RKO (cell line): ENCODE results near the gene DNM3.
"Not testable (repeated sequence)": the region's sequence is repeated elsewhere in the genome, so short reads cannot be mapped to it uniquely, and the experiment has no call there.

ENCODE experiments used
- DNase-seq: peaks from one replicate; pipeline ENCODE4 v3.0.0-alpha.2; 2016; ENCODE audit warnings: low spot score

The DNM3 gene

GRCh38 chr1:171841050-171841910 lies at the start of gene DNM3:
Gene DNM3, plus strand, starts transcription at chr1:171841498. Its CDS starts 159 bp downstream, at chr1:171841657.
- DNase-seq: no peak

DNA sequence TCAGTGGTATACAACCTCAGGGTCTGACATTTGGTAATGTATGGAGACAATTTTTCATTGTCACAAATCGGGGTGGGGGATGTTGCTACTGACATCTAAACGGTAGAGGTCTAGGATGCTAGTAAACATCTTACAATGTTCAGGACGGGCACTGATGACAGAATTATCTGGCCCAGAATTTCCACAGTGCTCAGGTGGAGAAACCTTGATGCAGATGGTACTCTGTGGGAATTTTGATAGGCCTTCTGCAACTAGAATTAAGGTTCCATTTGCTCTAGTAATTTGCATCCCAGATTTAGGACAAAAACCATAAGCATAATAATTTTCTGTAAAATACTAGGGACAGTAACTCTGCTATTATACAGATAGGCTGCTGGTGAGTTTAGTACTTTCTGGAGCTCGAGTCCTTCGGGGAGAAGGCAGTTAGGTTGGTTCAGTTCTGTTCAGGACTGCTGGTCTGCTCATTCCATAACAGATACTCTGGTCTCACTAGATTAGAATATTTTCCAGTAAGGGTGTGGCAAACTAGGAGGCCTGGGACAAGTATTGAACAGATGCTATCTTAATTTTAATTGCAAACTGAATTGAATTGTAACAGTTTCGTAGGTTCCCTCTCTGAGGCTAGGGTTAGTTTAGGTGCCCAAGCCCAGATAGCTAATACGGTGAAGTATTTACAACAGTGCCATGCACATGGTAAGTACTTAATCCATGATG lies 48.5 kb upstream of the DNM3 start:
- DNase-seq: no peak

- DNase-seq: no peak
These were observed 47.7 kb upstream of the DNM3 start for GRCh38 chr1:171793636-171794035.

GRCh38 chr1:171794085-171794484 lies 47.2 kb upstream of the DNM3 start:
- peak; percentile 80 for DNase-seq

- DNase-seq: no peak
These were observed 44.7 kb upstream of the DNM3 start for GRCh38 chr1:171796592-171796991.

- DNase-seq: no peak
These were observed 43.0 kb upstream of the DNM3 start for GRCh38 chr1:171798311-171798710.

- DNase-seq: no peak
These were observed 42.5 kb upstream of the DNM3 start for GRCh38 chr1:171798765-171799164.

DNA sequence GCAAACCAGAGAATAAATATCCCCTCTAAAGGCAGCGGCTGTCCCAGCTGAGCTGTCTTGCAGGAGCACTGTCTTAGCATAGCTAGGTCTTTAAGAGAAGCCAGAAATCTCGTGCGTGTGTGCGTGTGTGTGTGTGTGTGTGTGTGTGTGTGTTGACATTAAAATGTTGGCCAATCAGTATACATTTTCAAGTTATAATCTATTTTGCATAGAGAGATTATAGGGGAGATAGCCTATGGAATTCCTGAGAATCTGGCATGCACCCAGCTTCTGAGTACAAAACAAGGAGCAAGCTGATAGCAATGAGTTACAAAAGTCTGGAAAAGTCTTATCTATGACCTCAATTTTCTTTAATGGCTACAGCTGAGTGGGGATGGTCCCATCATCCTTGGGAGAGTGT lies 42.1 kb upstream of the DNM3 start:
- no peak for DNase-seq

DNA sequence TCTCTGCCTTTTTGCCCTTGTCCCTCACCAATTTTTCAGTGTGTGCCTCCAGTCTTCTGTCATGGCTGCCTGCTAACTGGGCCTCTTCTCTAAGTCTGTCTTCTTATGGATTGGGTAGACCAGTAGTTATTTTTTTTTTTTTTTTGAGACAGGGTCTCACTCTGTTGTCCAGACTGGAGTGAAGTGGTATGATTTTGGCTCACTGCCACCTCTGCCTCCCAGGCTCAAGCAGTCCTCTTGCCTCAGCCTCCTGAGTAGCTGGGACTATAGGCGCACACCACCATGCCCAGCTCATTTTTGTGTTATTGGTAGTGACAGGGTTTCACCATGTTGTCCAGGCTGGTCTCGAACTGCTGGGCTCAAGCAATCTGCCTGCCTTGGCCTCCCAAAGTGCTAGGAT lies 41.6 kb upstream of the DNM3 start:
- DNase-seq: not testable (repeated sequence)

DNA sequence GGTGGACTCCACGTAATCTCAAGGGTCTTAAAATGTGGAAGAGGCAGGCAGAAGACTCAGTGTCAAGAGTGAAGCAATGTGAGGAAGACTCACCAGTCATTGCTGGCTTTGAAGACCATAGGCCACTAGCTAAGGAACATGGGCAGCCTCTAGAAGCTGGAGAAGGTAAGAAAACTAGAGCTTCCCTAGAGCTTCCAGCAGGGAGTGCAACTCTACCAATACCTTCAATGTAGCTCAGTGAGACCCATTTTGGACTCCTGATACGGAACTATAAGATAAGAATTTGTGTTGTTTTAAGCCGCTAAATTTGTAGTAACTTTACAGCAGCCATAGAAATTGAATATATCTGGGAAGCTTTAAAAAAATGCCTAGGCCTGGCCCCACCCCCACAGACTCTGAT lies 41.0 kb upstream of the DNM3 start:
- DNase-seq: no peak

DNA sequence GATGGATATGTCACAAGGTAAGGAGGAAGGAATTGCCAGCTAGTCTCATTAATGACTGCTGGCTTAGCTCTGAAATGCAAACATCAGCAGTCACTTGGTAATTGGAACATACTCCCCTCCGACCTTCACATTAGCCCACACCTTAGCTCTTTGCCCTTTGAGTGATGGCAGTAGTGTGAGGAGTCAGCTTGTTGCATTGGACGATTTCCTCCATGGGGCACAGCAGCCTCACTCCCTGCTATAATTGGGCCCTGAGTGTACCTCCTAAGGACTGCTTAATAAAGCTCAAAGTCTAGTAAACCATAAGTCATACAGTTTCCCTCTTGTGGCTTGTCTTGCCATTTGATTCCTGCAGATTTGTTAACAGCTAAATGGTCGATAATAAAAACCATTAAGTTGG lies 40.4 kb upstream of the DNM3 start:
- DNase-seq: no peak

DNA sequence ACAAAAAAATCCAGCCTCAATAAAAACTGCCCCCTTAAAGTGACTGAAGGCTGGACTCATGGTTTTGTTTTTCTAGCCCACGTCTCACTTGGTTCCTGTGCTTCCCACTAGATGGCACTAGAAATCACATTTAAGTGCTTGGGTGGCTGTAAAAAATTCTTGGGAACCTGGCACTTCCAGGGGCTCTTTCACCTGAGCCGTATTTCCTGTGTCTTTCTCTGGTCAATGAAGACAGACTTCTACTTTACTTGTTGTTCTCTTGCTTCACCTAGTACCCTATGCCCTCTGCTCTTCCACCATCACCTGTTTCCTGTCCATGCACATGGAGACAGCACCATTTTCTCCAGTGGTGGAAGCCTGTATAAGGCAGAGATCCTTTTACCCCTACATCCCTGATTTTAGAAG lies 39.8 kb upstream of the DNM3 start:
- peak; percentile 55 for DNase-seq

DNA sequence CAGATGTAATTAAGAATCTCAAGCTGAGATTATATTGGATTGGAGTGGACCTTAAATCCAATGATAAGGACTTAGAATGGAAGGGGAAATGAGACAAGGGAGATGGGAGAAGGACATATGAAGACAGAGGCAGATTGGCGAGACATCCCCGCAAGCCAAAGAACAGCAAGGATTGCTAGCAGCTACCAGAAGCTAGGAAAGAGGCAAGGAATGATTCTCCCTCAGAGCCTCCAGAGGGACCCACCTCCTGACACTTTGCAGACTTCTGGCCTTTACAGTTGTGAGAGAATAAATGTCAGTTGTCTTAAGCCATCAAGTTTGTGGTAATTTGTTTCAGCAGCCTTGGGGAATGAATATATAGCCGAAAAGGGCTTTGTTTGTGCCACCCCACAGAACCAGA lies 39.1 kb upstream of the DNM3 start:
- no peak for DNase-seq

DNA sequence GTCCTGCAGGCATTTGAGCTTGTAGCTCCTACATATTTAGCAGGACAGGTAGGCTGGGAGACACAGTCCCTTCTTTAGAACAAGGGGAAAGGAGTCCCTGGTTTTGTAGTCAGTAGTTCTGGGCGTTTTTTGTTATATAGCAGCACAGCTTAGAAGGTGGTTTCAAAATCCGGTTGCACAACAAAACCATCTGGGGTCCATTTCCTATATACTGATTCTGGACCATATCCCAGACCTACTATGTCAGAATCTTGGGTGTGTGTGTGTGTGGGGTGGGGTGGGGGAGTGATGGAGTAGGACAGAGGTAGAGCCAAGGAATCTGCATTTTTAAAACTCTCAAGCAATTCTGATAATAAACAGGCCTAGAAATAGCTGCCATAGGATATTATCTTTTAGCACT lies 38.3 kb upstream of the DNM3 start:
- DNase-seq: no peak

DNA sequence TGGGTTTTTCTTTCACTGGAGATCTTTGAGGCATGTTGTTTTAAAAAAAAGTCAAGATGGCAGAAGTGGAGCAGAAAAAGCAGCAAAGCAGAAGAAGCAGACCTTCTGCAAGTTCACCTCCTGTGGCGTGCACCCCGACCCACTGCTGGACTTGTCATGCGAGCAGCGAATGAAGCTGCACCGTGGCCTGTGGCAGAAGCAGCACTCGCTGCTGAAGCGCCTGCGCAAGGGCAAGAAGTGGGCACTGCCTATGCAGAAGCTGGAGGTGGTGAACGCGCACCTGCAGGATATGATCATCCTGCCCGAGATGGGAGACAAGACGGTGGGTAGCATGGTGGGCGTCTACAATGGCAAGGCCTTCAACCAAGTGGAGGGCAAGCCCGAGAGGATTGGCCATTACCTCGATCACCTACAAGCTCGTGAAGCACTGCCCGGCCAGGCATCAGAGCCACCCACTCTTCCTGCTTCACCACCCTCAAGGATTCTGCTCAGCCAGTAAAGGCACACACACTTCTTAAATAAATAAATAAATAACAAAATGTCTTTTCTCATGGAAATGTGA lies 37.8 kb upstream of the DNM3 start:
- no peak for DNase-seq

- no peak for DNase-seq
These were observed 35.7 kb upstream of the DNM3 start for GRCh38 chr1:171805395-171806115.

- DNase-seq: no peak
These were observed 33.7 kb upstream of the DNM3 start for GRCh38 chr1:171807556-171807955.

GRCh38 chr1:171809834-171810233 lies 31.5 kb upstream of the DNM3 start:
- no peak for DNase-seq

- DNase-seq: no peak
These were observed 29.6 kb upstream of the DNM3 start for GRCh38 chr1:171811672-171812071.

DNA sequence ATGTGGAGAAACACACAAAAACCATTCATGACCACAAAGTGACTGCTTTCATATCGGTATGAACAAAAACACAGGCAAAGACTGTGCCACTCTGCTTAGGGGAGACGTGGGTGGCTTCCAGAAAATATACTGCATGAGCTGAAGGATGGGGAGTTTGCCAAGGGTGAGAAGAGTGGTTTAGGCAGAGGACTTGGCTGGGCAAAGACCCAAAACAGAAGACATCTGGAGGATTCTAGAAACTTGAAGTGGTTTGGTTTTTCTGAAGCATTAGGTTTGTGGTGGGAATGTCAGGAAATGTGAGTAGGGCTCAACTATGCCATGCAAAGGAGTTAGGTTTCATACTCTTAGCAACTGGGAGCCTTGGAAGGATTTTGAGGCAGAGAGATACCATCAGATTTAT lies 26.6 kb upstream of the DNM3 start:
- no peak for DNase-seq

DNA sequence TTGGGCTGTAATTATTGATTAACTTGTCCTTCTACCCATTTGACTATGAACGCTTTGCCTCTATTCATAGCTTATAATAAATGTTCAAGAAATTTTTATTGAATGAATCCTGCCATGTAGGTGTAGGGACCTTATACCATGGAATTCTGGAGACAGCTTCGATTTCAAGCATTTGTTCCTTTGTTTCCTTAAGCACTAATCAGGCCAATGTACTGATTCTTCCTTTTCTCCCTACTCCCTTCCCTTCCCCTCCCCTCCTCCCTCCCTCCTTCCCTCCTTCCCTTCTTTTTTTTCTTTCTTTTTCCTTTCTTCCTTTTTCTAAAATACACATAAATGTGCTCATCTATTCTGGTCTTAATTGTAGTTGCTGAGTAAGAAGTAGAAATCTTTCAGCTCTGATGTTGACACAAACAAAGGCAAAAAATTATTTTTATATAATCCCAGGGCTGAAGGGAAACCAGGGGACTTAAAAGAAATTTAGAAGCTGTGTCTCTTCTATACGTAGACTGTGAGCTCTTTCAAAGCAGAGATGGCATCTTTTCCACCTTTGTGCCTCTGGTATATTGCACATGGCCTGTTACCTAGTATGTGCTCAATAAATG lies 24.9 kb upstream of the DNM3 start:
- DNase-seq: no peak
